ENCODE measurements around the gene MAD1L1.
A peak's percentile ranks its signal among the peaks of the same experiment; 100 is the strongest.
"Not testable (repeated sequence)": the region's sequence is repeated elsewhere in the genome, so short reads cannot be mapped to it uniquely, and the experiment has no call there.

The MAD1L1 gene

GRCh38 chr7:2232766-2233520 is at the start of gene MAD1L1:
Gene MAD1L1, minus strand, starts transcription at chr7:2232945. Its CDS starts 2,812 bp downstream, at chr7:2230133.
- DNase-seq (ENCODE audit: low read depth in 2 of 3, low spot score in 1 of 3) = peak; percentile 82 to 86 (median 83)

- DNase-seq (ENCODE audit: low read depth in 2 of 3, low spot score in 1 of 3) = no peak
These were observed 49.5 kb upstream of the MAD1L1 start for GRCh38 chr7:2282185-2282751.

- no peak for DNase-seq (ENCODE audit: low read depth in 2 of 3, low spot score in 1 of 3)
These were observed 48.8 kb upstream of the MAD1L1 start for GRCh38 chr7:2281541-2281940.

- DNase-seq (ENCODE audit: low read depth in 2 of 3, low spot score in 1 of 3) = no peak
These were observed 47.7 kb upstream of the MAD1L1 start for GRCh38 chr7:2280424-2280823.

- no peak for DNase-seq (ENCODE audit: low read depth in 2 of 3, low spot score in 1 of 3)
These were observed 47.2 kb upstream of the MAD1L1 start for GRCh38 chr7:2279896-2280295.

GRCh38 chr7:2278026-2278425 is 45.3 kb upstream of the MAD1L1 start:
- no peak for DNase-seq (ENCODE audit: low read depth in 2 of 3, low spot score in 1 of 3)

- DNase-seq (ENCODE audit: low read depth in 2 of 3, low spot score in 1 of 3) = no peak
These were observed 43.4 kb upstream of the MAD1L1 start for GRCh38 chr7:2276107-2276506.

GRCh38 chr7:2275101-2275500 is 42.4 kb upstream of the MAD1L1 start:
- DNase-seq (ENCODE audit: low read depth in 2 of 3, low spot score in 1 of 3) = no peak

GRCh38 chr7:2274666-2275065 is 41.9 kb upstream of the MAD1L1 start:
- no peak for DNase-seq (ENCODE audit: low read depth in 2 of 3, low spot score in 1 of 3)

GRCh38 chr7:2273866-2274265 is 41.1 kb upstream of the MAD1L1 start:
- DNase-seq (ENCODE audit: low read depth in 2 of 3, low spot score in 1 of 3) = no peak

- no peak for DNase-seq (ENCODE audit: low read depth in 2 of 3, low spot score in 1 of 3)
These were observed 39.3 kb upstream of the MAD1L1 start for GRCh38 chr7:2272031-2272430.

- no peak for DNase-seq (ENCODE audit: low read depth in 2 of 3, low spot score in 1 of 3)
These were observed 38.7 kb upstream of the MAD1L1 start for GRCh38 chr7:2271273-2272026.

GRCh38 chr7:2270495-2270894 is 37.8 kb upstream of the MAD1L1 start:
- no peak for DNase-seq (ENCODE audit: low read depth in 2 of 3, low spot score in 1 of 3)

GRCh38 chr7:2269991-2270460 is 37.3 kb upstream of the MAD1L1 start:
- DNase-seq (ENCODE audit: low read depth in 2 of 3, low spot score in 1 of 3) = no peak

- DNase-seq (ENCODE audit: low read depth in 2 of 3, low spot score in 1 of 3) = not testable (repeated sequence)
These were observed 36.6 kb upstream of the MAD1L1 start for GRCh38 chr7:2269089-2269990.

- no peak for DNase-seq (ENCODE audit: low read depth in 2 of 3, low spot score in 1 of 3)
These were observed 34.2 kb upstream of the MAD1L1 start for GRCh38 chr7:2266911-2267310.

- DNase-seq (ENCODE audit: low read depth in 2 of 3, low spot score in 1 of 3) = no peak
These were observed 31.4 kb upstream of the MAD1L1 start for GRCh38 chr7:2264158-2264557.

GRCh38 chr7:2263176-2263575 is 30.4 kb upstream of the MAD1L1 start:
- DNase-seq (ENCODE audit: low read depth in 2 of 3, low spot score in 1 of 3) = no peak

GRCh38 chr7:2261611-2262010 is 28.9 kb upstream of the MAD1L1 start:
- no peak for DNase-seq (ENCODE audit: low read depth in 2 of 3, low spot score in 1 of 3)

- no peak for DNase-seq (ENCODE audit: low read depth in 2 of 3, low spot score in 1 of 3)
These were observed 28.1 kb upstream of the MAD1L1 start for GRCh38 chr7:2260820-2261219.

GRCh38 chr7:2259480-2259879 is 26.7 kb upstream of the MAD1L1 start:
- no peak for DNase-seq (ENCODE audit: low read depth in 2 of 3, low spot score in 1 of 3)

Measured in stimulated activated CD4-positive, alpha-beta T cell treated with anti-CD3 and anti-CD28 coated beads, Interleukin-12 subunit alpha, Interleukin-12 subunit beta, amount 100 ng/mL, for 48 hours (primary cell).